Ovary (tissue), 3 donors: Measurements from ENCODE around the gene ARHGEF33.

Experiments
- EP300 ChIP-seq: sonication (generic); formaldehyde crosslinking; IDR thresholded peaks from one replicate; pipeline ENCODE4 v1.6.1; 2017; ENCODE audit warnings: antibody characterized with exemption
- TF ChIP-seq, protein P1 (sequence below), 3 donors: fragments of 450-650 bp in 2 of 3; fragments of 200-600 bp in 1 of 3; IDR thresholded peaks; one replicate each; pipeline versions ENCODE4 v1.5.1 to v1.8.0; 2016 to 2022; ENCODE audit warnings: antibody characterized with exemption in 3 of 3, mild to moderate bottlenecking in 1 of 3
- donor health status: DM: no; HTN: no; CAD: no.

DNA sequence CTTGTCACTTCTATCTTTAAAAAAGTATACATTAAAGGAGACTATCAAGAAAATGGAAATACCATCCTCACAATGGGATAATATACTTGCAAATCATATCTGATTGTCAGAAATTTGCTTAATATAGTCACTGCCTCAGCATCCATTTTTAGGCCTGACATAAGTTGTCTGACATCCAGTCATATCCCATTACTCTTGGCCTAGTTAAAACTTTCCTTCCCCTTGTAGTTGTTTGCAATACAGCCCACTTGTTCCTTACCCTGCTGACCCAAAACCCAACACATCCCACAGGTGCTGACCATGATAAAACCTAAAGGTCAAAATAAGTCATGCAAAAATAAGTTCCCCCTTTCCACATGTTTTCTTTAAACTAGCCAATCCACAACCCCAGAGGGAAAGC is 3.6 kb upstream of the ARHGEF33 start:
- TF ChIP-seq, protein P1, sequence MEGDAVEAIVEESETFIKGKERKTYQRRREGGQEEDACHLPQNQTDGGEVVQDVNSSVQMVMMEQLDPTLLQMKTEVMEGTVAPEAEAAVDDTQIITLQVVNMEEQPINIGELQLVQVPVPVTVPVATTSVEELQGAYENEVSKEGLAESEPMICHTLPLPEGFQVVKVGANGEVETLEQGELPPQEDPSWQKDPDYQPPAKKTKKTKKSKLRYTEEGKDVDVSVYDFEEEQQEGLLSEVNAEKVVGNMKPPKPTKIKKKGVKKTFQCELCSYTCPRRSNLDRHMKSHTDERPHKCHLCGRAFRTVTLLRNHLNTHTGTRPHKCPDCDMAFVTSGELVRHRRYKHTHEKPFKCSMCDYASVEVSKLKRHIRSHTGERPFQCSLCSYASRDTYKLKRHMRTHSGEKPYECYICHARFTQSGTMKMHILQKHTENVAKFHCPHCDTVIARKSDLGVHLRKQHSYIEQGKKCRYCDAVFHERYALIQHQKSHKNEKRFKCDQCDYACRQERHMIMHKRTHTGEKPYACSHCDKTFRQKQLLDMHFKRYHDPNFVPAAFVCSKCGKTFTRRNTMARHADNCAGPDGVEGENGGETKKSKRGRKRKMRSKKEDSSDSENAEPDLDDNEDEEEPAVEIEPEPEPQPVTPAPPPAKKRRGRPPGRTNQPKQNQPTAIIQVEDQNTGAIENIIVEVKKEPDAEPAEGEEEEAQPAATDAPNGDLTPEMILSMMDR (IDR thresholded peaks at IDR 0.05), result no peak
- no peak for TF ChIP-seq EP300
